Right lobe of liver (tissue), 6 donors: ENCODE data around the gene FLNA. TPM values are rescaled to one million over a fixed set of nuclear protein-coding genes. Genes with fewer than 3 reads are reported as not detected.
A peak's percentile ranks its signal among the peaks of the same experiment; 100 is the strongest.

Source experiments
- ATAC-seq, 4 donors: fragments of 200-7000 bp; cut with Tn5 transposase; one replicate each; pipeline ENCODE4 v1.9.1; 2020; ENCODE audit warnings: mild to moderate bottlenecking in 4 of 4, moderate library complexity in 4 of 4
- DNase-seq, 3 donors: peaks; one replicate each; pipeline ENCODE4 v3.0.0-alpha.2; 2020
- H3K27ac ChIP-seq, 3 donors: fragments of 200-600 bp; one replicate each; pipeline ENCODE4 v1.8.0; 2022
- H3K27me3 ChIP-seq, 2 donors: fragments of 200-600 bp; one replicate each; pipeline ENCODE4 v1.8.0; 2022
- H3K36me3 ChIP-seq, 4 donors: fragments of 200-600 bp; sonication (generic) in 1 of 4; one replicate each; pipeline versions ENCODE4 v1.5.1 to v1.8.0; 2017 to 2022; ENCODE audit warnings: control low read depth in 1 of 4
- H3K4me1 ChIP-seq, 4 donors: fragments of 200-600 bp; sonication (generic) in 1 of 4; one replicate each; pipeline versions ENCODE4 v1.5.1 to v1.8.0; 2017 to 2022; ENCODE audit warnings: control low read depth in 1 of 4
- H3K4me3 ChIP-seq, 3 donors: fragments of 200-600 bp; one replicate each; pipeline ENCODE4 v1.8.0; 2022
- H3K9me3 ChIP-seq, 4 donors: fragments of 200-600 bp; sonication (generic) in 1 of 4; one replicate each; pipeline versions ENCODE4 v1.5.1 to v1.8.0; 2017 to 2022; ENCODE audit warnings: control low read depth in 1 of 4
- CTCF ChIP-seq, 4 donors: fragments of 200-600 bp in 3 of 4; fragments of 450-650 bp in 1 of 4; IDR thresholded peaks; one replicate each; pipeline versions ENCODE4 v1.5.1 to v1.8.0; 2016 to 2022; ENCODE audit warnings: antibody characterized with exemption in 4 of 4, mild to moderate bottlenecking in 2 of 4
- POLR2A ChIP-seq: fragments of 450-650 bp; IDR thresholded peaks from one replicate; pipeline ENCODE4 v1.6.1; 2017; ENCODE audit warnings: antibody characterized with exemption, mild to moderate bottlenecking
- WGBS: methylation state at CpG from one replicate; pipeline ENCODE4 v1.1.6; 2018; ENCODE audit warnings: low coverage, low lambda C conversion rate; ENCODE audit not compliant: insufficient coverage; ENCODE audit errors: missing lambda C conversion rate; 5-methylcytosine and 5-hydroxymethylcytosine counted together
- intact Hi-C, 2 donors: fragments of 100-400 bp; cut with DNase I; formaldehyde crosslinking; loops; one replicate each; pipeline versions ENCODE4 v1.11.2 to v1.14.1; 2022
- total RNA-seq, 6 experiments: library from RNA; depleted of rRNA in 2 of 6; stranded (reverse); fragments of >200 nt in 2 of 6; fragmentation: NEBNext Ultra II Directional in 3 of 6; extraction: Animal tissue kit (Norgen Biotek cat#: 25700) in 3 of 6; gene quantifications; one replicate each; pipeline versions ENCODE4 v1.1.0 to v1.2.4, GENCODE V29; 2016 to 2023
- donor health status: DM: no; HTN: yes; CAD: no.
- donor health status: DM: no; HTN: no; CAD: no.
- donor health status: DM: no; HTN: no; CAD: no.
- donor health status: DM: no; HTN: yes; CAD: no.
- donor health status: DM: no; HTN: yes; CAD: no.

The FLNA gene
- total RNA-seq, 6 experiments from 2014 or later, result 46.8 to 124 (median 82.6) TPM

- peaks cover 0 to 4% (median 0%) of the 10 kb centered on the region in 4 donors for H3K36me3 ChIP-seq
- H3K9me3 ChIP-seq, result no peaks in the 10 kb centered on the region
- ATAC-seq (no peak), DNase-seq (no peak)
- TF ChIP-seq CTCF (IDR thresholded peaks at IDR 0.05) (no peak), POLR2A (no peak)
- no peaks in the 10 kb centered on the region for H3K27me3 ChIP-seq
- H3K4me3 ChIP-seq, result no peak overlapping the region
- 40% methylated on average over 1 of the region's 14 CpGs for WGBS
- intact Hi-C loops, result no loop called here
- H3K27ac ChIP-seq, result no peak overlapping the region
- H3K4me1 ChIP-seq, result peaks cover 0 to 3% (median 0%) of the 10 kb centered on the region in 4 donors
These were observed 22.4 kb downstream of the FLNA start for GRCh38 chrX:154352012-154352401.

GRCh38 chrX:154351183-154352011 lies 23.0 kb downstream of the FLNA start:
- intact Hi-C loops, result no loop called here
- Histone ChIP-seq H3K9me3 (no peaks in the 10 kb centered on the region), H3K4me3 (no peak overlapping the region), H3K36me3 (peaks cover 0 to 4% (median 0%) of the 10 kb centered on the region in 4 donors), H3K4me1 (peaks cover 0 to 3% (median 0%) of the 10 kb centered on the region in 4 donors), H3K27ac (no peak overlapping the region), H3K27me3 (no peaks in the 10 kb centered on the region)
- ATAC-seq, result no peak
- TF ChIP-seq POLR2A (no peak), CTCF (IDR thresholded peaks at IDR 0.05) (no peak)
- DNase-seq, result peak in 1 of 3 donors; percentile 53
- WGBS, result 58% methylated on average over 10 of the region's 30 CpGs

- no CpG with 5 or more reads among the region's 19 CpGs for WGBS
- DNase-seq (peak in 1 of 3 donors; percentile 52), ATAC-seq (peak in 1 of 4 donors; percentile 5)
- Histone ChIP-seq H3K9me3 (no peaks in the 10 kb centered on the region), H3K27ac (no peak overlapping the region), H3K27me3 (no peaks in the 10 kb centered on the region), H3K4me3 (no peak overlapping the region), H3K4me1 (peaks cover 0 to 3% (median 0%) of the 10 kb centered on the region in 4 donors), H3K36me3 (peaks cover 0 to 4% (median 0%) of the 10 kb centered on the region in 4 donors)
- TF ChIP-seq POLR2A (no peak), CTCF (IDR thresholded peaks at IDR 0.05) (no peak)
- intact Hi-C loops, result no loop called here
These were observed 23.8 kb downstream of the FLNA start for GRCh38 chrX:154350429-154351182.

GRCh38 chrX:154349979-154350378 lies 24.5 kb downstream of the FLNA start:
- no peaks in the 10 kb centered on the region for H3K9me3 ChIP-seq
- H3K27me3 ChIP-seq, result no peaks in the 10 kb centered on the region
- no CpG with 5 or more reads among the region's 15 CpGs for WGBS
- no peak for ATAC-seq
- intact Hi-C loops, result no loop called here
- no peak for TF ChIP-seq CTCF (IDR thresholded peaks at IDR 0.05)
- TF ChIP-seq POLR2A, result no peak
- H3K4me3 ChIP-seq, result no peak overlapping the region
- H3K36me3 ChIP-seq, result peaks cover 0 to 4% (median 0%) of the 10 kb centered on the region in 4 donors
- peaks cover 0 to 3% (median 0%) of the 10 kb centered on the region in 4 donors for H3K4me1 ChIP-seq
- H3K27ac ChIP-seq, result no peak overlapping the region
- DNase-seq, result peak in 2 of 3 donors; percentile 17 to 28
